GM21786 (cell line): Measurements from ENCODE around the gene PDS5B.
"Not testable (repeated sequence)": the region's sequence is repeated elsewhere in the genome, so short reads cannot be mapped to it uniquely, and the experiment has no call there.

ENCODE experiments used
- ATAC-seq: cut with Tn5 transposase; IDR thresholded peaks from one replicate; pipeline ENCODE4 v1.9.1; 2021; ENCODE audit not compliant: unreplicated experiment

Gene PDS5B, protein sequence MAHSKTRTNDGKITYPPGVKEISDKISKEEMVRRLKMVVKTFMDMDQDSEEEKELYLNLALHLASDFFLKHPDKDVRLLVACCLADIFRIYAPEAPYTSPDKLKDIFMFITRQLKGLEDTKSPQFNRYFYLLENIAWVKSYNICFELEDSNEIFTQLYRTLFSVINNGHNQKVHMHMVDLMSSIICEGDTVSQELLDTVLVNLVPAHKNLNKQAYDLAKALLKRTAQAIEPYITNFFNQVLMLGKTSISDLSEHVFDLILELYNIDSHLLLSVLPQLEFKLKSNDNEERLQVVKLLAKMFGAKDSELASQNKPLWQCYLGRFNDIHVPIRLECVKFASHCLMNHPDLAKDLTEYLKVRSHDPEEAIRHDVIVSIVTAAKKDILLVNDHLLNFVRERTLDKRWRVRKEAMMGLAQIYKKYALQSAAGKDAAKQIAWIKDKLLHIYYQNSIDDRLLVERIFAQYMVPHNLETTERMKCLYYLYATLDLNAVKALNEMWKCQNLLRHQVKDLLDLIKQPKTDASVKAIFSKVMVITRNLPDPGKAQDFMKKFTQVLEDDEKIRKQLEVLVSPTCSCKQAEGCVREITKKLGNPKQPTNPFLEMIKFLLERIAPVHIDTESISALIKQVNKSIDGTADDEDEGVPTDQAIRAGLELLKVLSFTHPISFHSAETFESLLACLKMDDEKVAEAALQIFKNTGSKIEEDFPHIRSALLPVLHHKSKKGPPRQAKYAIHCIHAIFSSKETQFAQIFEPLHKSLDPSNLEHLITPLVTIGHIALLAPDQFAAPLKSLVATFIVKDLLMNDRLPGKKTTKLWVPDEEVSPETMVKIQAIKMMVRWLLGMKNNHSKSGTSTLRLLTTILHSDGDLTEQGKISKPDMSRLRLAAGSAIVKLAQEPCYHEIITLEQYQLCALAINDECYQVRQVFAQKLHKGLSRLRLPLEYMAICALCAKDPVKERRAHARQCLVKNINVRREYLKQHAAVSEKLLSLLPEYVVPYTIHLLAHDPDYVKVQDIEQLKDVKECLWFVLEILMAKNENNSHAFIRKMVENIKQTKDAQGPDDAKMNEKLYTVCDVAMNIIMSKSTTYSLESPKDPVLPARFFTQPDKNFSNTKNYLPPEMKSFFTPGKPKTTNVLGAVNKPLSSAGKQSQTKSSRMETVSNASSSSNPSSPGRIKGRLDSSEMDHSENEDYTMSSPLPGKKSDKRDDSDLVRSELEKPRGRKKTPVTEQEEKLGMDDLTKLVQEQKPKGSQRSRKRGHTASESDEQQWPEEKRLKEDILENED (N-terminal part only)

DNA sequence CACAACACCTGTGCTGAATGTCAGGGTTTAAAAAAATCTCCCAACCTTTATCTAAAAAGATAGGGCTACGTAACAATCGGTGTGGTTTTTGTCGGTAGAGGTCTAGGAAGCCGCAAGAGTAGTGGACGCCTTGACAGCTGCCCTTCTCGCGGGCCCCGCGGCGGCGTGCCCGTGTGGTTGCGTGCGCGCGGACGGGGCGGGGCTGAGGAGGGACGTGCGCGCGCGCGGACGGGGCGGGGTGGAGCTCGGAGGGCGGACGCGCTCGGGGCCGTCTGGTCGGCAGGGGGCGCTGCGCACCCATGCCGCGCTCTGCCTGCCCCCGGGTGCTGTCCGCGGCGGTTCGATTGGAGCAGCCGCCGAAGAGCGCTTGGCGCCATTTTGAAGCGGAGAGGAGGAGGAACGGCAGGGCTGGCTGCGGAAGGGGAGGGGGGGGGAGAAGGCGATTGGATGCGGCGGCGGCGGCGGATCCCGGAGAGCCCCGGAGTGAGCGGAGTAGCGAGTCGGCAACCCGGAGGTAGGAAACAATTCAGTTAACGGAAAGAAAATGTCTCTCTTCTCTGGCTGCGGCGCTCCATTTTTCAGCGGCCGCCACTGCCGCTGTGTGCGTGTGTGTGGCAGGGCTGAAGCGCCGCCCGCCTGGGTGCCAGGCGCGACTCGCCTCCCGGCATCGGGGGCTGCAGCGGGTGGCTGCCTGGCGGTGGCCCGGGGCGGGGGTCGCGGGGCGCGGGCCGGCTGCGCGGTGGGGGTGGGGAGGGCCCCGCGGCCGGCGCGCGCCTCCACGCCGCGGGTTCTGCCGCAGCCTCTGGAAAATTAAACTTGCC, at the start of gene PDS5B:
TSS of gene PDS5B (plus strand) at position 373 of the 821 bp plus-strand sequence. CDS start 62,321 bp downstream, outside the sequence.
- peak; percentile 77 for ATAC-seq

DNA sequence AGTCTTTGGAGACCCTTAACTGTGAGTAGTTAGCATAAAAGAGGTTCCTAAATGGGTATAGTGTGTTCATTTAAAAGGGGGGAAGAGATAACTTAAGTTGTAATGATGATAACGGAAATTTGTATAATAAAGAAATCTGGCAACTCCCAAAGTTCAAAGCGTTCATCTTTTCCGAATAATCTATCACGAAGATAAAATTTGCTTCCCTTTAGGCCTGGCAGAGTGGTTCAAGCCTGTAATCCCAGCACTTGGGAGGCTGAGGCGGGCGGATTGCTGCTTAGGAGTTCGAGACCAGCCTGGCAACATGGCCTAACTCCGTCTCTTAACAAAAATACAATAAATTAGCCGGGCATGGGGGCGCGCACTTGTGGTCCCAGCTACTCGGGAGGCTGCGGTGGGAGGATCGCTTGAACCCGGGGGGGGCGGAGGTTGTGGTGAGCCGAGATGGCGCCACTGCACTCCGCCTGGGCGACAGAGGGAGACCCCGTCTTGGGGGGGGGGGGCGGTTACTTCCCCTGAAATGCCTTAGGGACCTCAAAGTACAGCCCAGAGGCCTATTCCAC, 48.6 kb upstream of the PDS5B start:
- no peak for ATAC-seq

DNA sequence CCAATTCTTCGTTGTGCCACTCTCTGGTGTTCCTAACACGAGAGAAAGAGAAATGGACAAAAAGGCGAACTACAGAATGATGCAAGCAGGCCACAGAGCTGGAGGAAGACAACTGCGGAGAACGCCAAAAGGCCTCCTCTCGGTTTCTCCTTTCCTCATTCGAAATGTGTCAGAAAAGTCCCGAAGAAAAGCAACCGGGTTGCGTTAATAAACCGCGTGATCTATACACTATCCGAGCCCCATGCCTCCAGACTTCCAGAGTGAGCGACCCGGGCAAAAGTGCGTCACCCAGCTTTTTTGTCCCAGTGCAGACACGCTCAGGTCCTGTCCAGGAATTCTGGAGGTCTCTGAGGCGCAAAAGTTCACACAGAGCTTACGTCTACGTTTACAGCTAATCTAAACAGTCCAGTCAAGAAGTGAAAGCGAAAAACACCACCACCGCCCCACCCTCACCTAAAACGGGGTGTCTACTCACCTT, 48.1 kb upstream of the PDS5B start:
- peak; percentile 78 for ATAC-seq

DNA sequence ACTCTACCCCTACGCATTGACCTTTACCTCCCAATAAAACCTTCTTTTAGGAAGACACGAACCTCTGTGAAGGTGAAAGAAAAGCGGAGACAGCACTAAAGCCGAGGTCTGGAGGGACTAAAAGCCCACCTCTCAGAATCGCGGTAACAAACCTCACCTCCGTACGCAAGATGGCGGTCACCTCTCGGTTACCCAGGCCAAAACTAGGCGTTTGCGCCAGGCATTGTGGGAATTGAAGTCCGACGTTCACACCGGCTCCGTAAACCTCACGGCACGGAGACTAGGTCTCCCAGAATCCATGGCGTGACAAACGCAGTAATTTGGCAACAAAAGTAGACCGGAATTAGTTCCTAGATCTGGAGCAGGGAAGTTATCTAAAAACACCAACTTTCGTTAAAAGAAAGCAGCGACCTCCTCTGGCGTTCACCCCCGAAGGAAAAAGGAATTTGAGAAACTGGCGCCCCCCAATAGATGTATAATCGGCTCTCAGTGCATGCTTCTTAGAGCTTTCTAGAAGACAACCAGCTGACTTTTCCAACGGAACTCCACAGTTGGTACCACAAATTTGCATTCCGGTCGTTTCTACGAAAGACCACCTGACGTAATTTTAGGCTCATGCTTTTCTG, 47.5 kb upstream of the PDS5B start, which contains the start of gene N4BP2L2:
TSS of gene N4BP2L2 (minus strand) at position 175 of the 626 bp plus-strand sequence. CDS start 1,768 bp downstream, outside the sequence.
- ATAC-seq: peak; percentile 97

DNA sequence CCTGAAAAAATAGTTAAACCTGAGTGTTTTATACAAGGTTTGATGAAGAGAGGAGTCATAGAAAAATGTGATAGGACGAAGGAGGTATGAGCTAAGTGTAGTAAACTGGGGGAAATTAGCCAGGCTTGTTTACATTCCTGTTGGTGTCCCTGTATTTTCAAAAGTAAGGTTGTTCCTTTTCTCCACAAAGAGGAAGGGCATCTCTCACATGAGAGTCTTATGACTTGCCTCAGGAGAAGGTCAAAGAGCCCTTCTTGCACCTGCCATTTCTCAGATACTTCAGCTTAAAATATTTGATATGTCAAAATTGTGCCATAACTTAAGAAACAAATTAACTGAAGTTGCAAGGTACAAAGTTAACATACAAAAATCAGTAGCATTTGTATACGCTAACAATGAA, 44.0 kb upstream of the PDS5B start:
- no peak for ATAC-seq

DNA sequence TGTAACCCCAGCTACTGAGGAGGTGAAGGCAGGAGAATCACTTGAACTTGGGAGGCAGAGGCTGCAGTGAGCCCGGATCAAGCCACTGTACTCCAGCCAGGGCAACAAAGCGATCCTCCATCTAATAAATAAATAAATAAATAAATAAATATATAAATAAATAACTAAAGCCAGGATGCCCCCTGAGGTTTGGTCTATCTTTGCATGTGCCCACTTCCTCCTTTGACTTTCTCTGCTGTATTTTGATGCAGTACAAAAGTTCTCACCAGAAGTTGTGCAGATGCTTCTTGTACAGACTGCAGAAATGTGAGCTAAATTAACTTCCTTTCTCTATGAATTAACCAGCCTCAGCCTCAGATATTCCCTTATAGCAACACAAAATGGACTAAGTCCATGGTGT, 41.2 kb upstream of the PDS5B start:
- no peak for ATAC-seq

DNA sequence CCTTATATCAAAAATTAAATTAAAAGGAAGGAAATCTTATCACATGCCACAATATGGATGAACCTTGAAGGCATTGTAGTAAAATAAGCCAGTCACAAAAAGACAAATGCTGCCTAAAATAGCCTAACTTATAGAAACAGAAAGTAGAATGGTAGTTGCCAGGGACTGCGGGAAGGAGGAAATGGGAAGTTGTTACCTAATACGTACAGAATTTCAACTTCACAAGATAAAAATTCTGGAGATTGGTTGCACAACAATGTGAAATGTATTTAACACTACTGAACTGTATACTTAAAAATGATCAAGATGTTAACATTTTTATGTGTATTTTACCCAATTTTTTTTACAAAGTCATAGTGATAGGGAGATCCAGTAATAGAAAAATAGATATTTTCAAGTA, 37.4 kb upstream of the PDS5B start:
- no peak for ATAC-seq

DNA sequence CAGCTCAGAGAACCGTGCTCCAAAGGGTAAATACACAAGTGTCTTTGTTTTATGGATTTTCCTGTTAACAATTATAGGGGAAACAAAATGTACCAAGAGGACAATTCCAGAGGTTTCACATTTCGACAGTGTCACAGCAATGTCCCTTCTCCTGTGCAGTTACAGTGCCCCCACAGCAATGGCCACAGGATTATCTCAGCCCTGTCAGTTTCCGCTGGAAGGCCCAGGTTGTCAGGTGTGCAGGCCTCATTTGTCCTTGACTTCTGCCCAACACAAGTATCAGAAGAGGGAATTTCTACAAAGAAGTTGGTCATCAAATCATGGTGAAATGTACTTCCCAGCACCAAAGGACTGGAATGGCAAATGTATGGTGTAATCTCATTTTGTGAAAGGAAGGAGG, 36.5 kb upstream of the PDS5B start:
- ATAC-seq: no peak

DNA sequence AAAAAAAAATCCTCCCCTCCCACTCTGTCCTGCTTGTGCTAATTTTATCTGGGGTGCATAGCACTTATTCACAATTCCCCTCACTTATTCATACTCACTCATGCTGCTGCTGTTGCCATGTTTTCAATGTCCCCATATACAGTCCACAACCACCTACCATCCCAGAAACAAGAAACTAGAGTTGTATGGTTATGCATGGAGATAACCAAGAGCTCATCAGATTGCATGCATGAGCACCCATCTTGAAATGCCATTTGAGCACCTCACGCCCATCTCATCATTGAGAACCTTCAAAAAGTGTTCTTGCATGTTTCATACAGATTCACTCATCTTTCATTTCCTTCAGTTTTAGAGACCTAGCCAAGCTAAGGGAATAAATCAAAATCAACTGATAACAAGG, 32.5 kb upstream of the PDS5B start:
- ATAC-seq: no peak

DNA sequence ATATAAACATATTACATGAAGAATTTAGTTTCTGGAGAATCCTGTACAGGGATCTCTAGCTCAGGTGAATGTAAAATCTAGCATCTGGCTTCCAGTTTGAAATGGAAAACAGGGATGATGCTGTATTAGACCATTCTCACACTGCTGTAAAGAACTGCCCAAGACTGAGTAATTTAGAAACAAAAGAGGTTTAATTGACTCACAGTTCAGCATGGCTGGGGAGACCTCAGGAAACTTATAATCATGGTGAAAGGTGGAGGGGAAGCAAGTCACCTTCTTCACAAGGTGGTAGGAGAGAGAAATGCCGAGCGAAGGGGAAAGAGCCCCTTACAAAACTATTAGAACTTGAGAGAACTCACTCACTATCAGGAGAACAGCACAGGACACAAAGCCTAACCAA, 30.6 kb upstream of the PDS5B start:
- ATAC-seq: no peak

DNA sequence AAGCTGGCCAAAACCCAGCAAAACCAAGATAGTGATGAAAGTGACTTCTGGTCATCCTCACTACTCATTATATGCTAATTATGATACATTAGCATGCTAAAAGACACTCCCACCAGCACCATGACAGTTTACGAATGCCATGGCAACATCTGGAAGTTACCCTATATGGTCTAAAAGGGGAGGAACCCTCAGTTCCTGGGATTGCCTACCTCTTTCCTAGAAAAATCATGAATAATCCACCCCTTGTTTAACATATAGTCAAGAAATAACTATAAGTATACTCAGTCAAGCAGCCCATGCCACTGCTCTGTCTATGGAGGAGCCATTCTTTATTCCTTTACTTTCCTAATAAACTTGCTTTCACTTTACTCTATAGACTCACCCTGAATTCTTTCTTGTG, 25.4 kb upstream of the PDS5B start:
- ATAC-seq: not testable (repeated sequence)

DNA sequence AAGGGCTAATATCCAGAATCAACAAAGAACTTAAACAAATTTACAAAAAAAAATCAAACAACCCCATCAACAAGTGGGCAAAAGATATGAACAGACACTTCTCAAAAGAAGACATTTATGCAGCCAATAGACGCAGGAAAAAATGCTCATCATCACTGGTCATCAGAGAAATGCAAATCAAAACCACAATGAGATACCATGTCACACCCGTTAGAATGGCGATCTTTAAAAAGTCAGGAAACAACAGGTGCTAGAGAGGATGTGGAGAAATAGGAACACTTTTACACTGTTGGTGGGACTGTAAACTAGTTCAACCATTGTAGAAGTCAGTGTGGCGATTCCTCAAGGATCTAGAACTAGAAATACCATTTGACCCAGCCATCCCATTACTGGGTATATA, 10.6 kb upstream of the PDS5B start:
- ATAC-seq: not testable (repeated sequence)

DNA sequence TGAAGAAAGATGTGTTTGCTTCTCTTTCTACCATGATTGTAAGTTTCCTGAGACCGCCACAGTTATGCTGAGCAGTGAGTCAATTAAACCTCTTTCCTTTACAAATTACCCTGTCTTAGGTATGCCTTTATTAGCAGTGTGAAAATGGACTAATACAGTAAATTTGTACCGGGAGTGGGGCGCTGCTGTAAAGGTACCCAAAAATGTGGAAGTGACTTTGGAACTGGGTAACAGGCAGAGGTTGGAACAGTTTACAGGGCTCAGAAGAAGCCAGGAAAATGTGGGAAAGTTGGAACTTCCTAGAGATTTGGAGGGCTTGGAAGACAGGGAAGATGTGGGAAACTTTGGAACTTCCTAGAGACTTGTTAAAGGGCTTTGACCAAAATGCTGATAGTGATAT, 9.2 kb upstream of the PDS5B start:
- no peak for ATAC-seq

DNA sequence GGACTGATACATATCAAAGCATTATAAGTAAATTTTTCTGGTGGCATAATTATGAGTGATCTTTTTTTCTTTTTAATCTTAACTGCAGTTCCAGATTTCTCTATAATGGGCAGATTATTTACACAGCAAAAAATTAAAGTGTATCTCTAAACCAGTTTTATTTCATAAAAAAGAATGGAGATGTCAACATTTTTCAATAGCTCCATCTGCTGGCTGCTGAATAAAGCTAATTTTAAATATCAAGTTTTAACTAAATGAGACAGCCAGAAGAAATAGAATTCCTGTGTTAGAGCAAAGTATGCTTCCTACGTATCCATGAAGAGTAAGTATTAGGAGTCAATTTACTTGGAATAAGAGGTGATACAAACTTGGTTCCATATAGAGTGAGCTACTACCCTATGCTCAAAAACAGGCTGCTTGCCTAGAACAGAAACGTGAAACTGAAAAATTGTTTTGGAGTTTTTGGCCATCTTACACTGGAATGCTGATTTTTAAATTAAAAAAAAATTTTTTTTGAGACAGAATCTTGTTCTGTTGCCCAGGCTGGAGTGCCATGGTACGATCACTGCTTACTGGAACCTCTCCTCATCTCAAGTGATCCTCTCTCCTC, 5.0 kb upstream of the PDS5B start:
- no peak for ATAC-seq

DNA sequence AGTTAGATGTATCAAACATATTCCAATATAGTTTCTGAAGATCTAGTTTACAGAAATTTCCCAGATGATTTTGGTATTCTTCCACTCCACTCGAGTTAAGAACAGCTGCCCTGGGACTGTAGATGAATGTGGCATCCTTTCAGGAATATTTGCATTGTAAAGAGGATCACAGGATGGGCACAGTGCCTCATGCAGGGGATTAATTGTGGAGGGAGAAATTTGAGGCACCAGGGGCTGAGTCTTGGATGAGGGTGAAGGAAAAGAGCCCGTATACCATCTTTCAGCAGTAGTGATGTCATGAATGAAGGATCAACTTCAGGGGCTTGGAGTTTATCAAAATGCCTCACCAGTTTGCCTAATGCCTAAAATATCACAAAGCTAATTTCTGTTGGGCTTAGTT, 4.0 kb upstream of the PDS5B start:
- ATAC-seq: no peak

DNA sequence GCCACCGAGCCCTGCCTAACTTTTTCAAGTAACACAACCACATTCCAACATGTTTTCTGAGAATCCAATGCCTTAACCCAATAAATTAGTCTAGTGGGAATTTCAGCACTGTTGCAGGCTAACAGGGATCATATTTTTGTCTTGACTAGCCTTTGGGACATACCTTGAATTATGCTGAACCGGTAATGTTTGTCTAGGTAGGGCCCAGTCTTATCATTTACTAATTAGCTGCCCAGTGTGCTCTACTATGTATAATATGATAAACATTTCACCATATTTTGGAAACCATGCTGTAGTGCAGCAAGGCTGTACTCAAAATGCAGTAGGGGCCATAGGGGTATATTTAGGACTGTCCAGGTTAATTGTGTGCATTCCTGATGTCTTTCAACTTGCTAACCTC, 3.3 kb upstream of the PDS5B start:
- ATAC-seq: no peak

DNA sequence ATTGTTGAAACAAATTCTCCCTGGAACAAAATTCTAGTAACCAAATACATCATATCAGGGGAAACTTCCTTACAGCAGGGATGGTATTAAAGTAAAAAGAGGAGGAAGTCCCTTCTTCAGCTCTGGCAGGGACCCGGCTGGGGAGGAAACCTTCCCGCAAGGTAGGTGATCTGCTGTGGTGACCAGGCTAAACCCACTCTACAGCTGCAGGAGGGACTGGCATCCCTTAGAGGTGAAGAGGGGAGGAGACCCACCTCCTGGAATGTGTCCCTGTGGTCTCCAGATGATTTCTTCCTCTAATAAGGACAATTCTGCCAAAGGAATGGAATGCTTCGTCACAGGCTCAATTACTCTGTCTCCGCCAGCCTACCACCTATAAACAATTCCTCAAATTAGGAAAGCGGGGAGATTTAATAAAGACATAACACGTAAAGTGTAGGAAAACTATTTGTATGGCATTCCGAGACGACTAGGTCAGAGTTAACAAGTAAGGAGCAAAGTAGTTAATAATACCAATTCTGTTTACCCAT, 637 bp upstream of the PDS5B start:
- ATAC-seq: no peak

DNA sequence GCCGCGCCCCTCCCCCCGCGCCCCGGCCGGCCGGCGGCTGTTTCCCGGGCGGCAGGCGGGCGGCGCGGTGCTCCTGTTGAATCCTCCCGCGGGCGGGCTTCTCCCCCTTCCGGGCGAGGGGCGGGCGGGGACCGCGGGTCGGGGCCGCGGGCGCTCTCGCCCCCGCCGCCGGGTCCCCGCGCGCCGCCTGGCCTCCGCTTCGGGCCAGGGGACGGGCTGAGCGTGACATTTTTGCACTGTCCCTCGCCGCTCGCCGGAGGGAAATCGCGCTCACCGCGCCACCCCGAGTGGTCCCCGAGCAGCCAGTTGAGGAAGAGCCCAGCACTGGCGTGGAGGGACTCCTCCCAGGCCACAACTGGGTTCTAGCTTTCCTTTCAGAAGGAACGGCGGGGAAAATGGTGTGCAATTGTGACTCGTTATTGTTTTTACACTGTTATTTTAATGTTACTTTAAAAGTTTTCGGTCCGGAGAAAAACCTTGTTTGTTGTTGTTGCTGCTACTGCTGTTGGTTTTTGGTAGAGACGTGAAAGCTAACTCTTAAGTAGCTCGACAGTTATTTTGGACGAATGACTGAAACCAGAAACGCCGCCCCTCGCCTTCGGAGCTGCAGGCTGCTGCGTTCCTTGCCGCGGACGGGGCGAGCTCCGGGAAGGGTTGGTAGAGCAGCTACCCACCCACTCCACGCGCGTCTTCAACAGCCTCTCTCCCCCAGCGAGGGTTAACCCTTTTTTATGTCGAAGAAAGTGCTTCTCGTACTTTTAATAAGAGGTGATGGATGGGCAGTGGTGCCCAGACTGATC, 959 bp downstream of the PDS5B start:
- peak; percentile 28 for ATAC-seq
